PFSK-1 (cell line): ENCODE measurements around the gene ADGRA1.

Source experiments
- POLR2AphosphoS5 ChIP-seq: IDR thresholded peaks from 2 replicates; pipeline ENCODE4 v1.6.1; 2012; ENCODE audit warnings: low read depth, mild to moderate bottlenecking, control low read depth, low read length, moderate library complexity
- REST ChIP-seq, 2 experiments: IDR thresholded peaks; 2 replicates each; pipeline versions ENCODE4 v1.6.1 to v1.8.0; 2011 to 2012; ENCODE audit warnings: low read depth in 2 of 2, low read length in 2 of 2, control low read depth in 1 of 2, inconsistent platforms in 1 of 2, mild to moderate bottlenecking in 1 of 2, moderate library complexity in 1 of 2; ENCODE audit not compliant: insufficient read depth in 1 of 2

DNA sequence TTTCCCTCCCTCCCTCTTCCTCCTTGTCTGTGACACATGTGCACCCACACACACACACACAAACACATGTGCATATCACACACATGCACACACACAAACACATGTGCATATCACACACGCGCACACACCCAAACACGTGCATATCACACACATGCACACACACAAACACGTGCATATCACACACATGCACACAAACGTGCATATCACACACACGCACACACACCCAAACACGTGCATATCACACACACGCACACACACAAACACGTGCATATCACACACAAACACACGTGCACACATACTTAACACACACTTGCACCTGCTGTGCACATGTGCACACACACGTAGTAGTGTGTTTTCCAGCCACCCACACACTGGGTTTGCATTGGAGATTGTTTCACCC, 42.9 kb downstream of the ADGRA1 start:
- TF ChIP-seq POLR2AphosphoS5: no peak
- no peak for TF ChIP-seq REST (IDR thresholded peaks at IDR 0.05; ENCODE audit: insufficient read depth in 1 of 2, low read depth in 2 of 2, low read length in 2 of 2)
